ENCODE measurements around the gene PLEKHA5. TPM values are rescaled to one million over a fixed set of nuclear protein-coding genes. Genes with fewer than 3 reads are reported as not detected.

PLEKHA5 gene
- polyA plus RNA-seq, 1 donor (not counting 4 experiments of a cell fraction or from before 2014, with no cell fraction given): 21.7 TPM

GRCh38 chr12:19110221-19110940 lies 19.2 kb upstream of the PLEKHA5 start:
- Histone ChIP-seq H3K4me1 (ENCODE audit: control insufficient read depth, extremely low read depth, insufficient read depth, low read length) (no peaks in the 10 kb centered on the region), H2AFZ (ENCODE audit: control insufficient read depth, low read length) (no peak overlapping the region), H3K27me3 (ENCODE audit: control insufficient read depth, extremely low read depth, insufficient read depth, low read length) (no peaks in the 10 kb centered on the region), H3K36me3 (ENCODE audit: control insufficient read depth in 2 of 2, extremely low read depth in 1 of 2, insufficient read depth in 2 of 2, low read length in 2 of 2) (no peaks in the 10 kb centered on the region), H3K9me1 (ENCODE audit: control insufficient read depth, extremely low read depth, insufficient read depth, low read length) (no peaks in the 10 kb centered on the region), H3K4me3 (ENCODE audit: control insufficient read depth in 2 of 3, extremely low read depth in 1 of 3, insufficient read depth in 2 of 3, low read depth in 1 of 3, low read length in 3 of 3) (no peak overlapping the region), H3K4me2 (ENCODE audit: control insufficient read depth, extremely low read depth, insufficient read depth, low read depth, low read length) (no peak overlapping the region), H3K27ac (ENCODE audit: control insufficient read depth, insufficient read depth, low read length) (no peak overlapping the region), H3K79me2 (ENCODE audit: control insufficient read depth, insufficient read depth, low read length) (no peaks in the 10 kb centered on the region), H3K9me3 (ENCODE audit: control insufficient read depth, low read depth, low read length) (no peaks in the 10 kb centered on the region), H4K20me1 (ENCODE audit: control insufficient read depth, extremely low read depth, insufficient read depth, low read length) (no peaks in the 10 kb centered on the region), H3K9ac (ENCODE audit: control insufficient read depth, extremely low read depth, insufficient read depth, low read length) (no peak overlapping the region)
- FAIRE-seq (no peak), DNase-seq (ENCODE audit: low read depth, low spot score) (no peak)
- dilution Hi-C loops (cut with MboI; ENCODE audit: extremely low pct_ligation_motif_present, low sequenced_read_pairs): no loop called here
- TF ChIP-seq CTCF (optimal IDR thresholded peaks at IDR 0.05 in 1 of 3, IDR thresholded peaks at IDR 0.05 in 1 of 3, conservative IDR thresholded peaks at IDR 0.05 in 1 of 3; ENCODE audit: extremely low read depth in 1 of 3, insufficient read depth in 2 of 3, low read length in 3 of 3): no peak
- no peak for TF ChIP-seq EZH2 (IDR thresholded peaks at IDR 0.05; ENCODE audit: low read length)

- no peaks in the 10 kb centered on the region for H3K9me1 ChIP-seq (ENCODE audit: control insufficient read depth, extremely low read depth, insufficient read depth, low read length)
- no peak overlapping the region for H3K4me3 ChIP-seq (ENCODE audit: control insufficient read depth in 2 of 3, extremely low read depth in 1 of 3, insufficient read depth in 2 of 3, low read depth in 1 of 3, low read length in 3 of 3)
- H3K4me2 ChIP-seq (ENCODE audit: control insufficient read depth, extremely low read depth, insufficient read depth, low read depth, low read length): no peak overlapping the region
- H3K79me2 ChIP-seq (ENCODE audit: control insufficient read depth, insufficient read depth, low read length): no peaks in the 10 kb centered on the region
- TF ChIP-seq CTCF (optimal IDR thresholded peaks at IDR 0.05 in 1 of 3, IDR thresholded peaks at IDR 0.05 in 1 of 3, conservative IDR thresholded peaks at IDR 0.05 in 1 of 3; ENCODE audit: extremely low read depth in 1 of 3, insufficient read depth in 2 of 3, low read length in 3 of 3) (no peak), EZH2 (IDR thresholded peaks at IDR 0.05; ENCODE audit: low read length) (no peak)
- no peak overlapping the region for H3K27ac ChIP-seq (ENCODE audit: control insufficient read depth, insufficient read depth, low read length)
- no peak overlapping the region for H2AFZ ChIP-seq (ENCODE audit: control insufficient read depth, low read length)
- no peak overlapping the region for H3K9ac ChIP-seq (ENCODE audit: control insufficient read depth, extremely low read depth, insufficient read depth, low read length)
- H3K36me3 ChIP-seq (ENCODE audit: control insufficient read depth in 2 of 2, extremely low read depth in 1 of 2, insufficient read depth in 2 of 2, low read length in 2 of 2): no peaks in the 10 kb centered on the region
- no peak for FAIRE-seq
- no peak for DNase-seq (ENCODE audit: low read depth, low spot score)
- H3K27me3 ChIP-seq (ENCODE audit: control insufficient read depth, extremely low read depth, insufficient read depth, low read length): no peaks in the 10 kb centered on the region
- no peaks in the 10 kb centered on the region for H3K4me1 ChIP-seq (ENCODE audit: control insufficient read depth, extremely low read depth, insufficient read depth, low read length)
- no peaks in the 10 kb centered on the region for H4K20me1 ChIP-seq (ENCODE audit: control insufficient read depth, extremely low read depth, insufficient read depth, low read length)
- H3K9me3 ChIP-seq (ENCODE audit: control insufficient read depth, low read depth, low read length): no peaks in the 10 kb centered on the region
- dilution Hi-C loops (cut with MboI; ENCODE audit: extremely low pct_ligation_motif_present, low sequenced_read_pairs): no loop called here
Measured at GRCh38 chr12:19113464-19113863, 16.1 kb upstream of the PLEKHA5 start.

Data from keratinocyte (primary cell).